Kidney epithelial cell (primary cell): Measurements from ENCODE around the gene SSBP2. TPM values are rescaled to one million over a fixed set of nuclear protein-coding genes. Genes with fewer than 3 reads are reported as not detected.
"Not testable (repeated sequence)": the region's sequence is repeated elsewhere in the genome, so short reads cannot be mapped to it uniquely, and the experiment has no call there.

Experiments
- DNase-seq: peaks from one replicate; pipeline ENCODE4 v3.0.0-alpha.2; 2010; ENCODE audit warnings: low read depth
- H3K27me3 ChIP-seq: 2 replicates; pipeline ENCODE4 v1.6.0; 2011; ENCODE audit warnings: low read length; ENCODE audit not compliant: control insufficient read depth, insufficient read depth
- H3K36me3 ChIP-seq: 2 replicates; pipeline ENCODE4 v1.5.1; 2011; ENCODE audit warnings: low read length; ENCODE audit not compliant: control insufficient read depth, insufficient read depth
- H3K4me3 ChIP-seq: 2 replicates; pipeline ENCODE4 v1.5.1; 2011; ENCODE audit warnings: low read depth, mild to moderate bottlenecking, control low read depth, low read length
- total RNA-seq: library from RNA; depleted of rRNA; stranded (reverse); fragments of >200 nt; gene quantifications from 2 replicates; pipeline ENCODE4 v1.2.3, GENCODE V29; 2015
- TF ChIP-seq, protein P1 (sequence below): IDR thresholded peaks from 2 replicates; pipeline ENCODE4 v1.5.1; 2011; ENCODE audit warnings: mild to moderate bottlenecking, moderate library complexity, low read length, control low read depth, inconsistent platforms; ENCODE audit not compliant: insufficient read depth, poor library complexity, severe bottlenecking

SSBP2 gene
- total RNA-seq, 1 donor from 2014 or later: 5.3 TPM

DNA sequence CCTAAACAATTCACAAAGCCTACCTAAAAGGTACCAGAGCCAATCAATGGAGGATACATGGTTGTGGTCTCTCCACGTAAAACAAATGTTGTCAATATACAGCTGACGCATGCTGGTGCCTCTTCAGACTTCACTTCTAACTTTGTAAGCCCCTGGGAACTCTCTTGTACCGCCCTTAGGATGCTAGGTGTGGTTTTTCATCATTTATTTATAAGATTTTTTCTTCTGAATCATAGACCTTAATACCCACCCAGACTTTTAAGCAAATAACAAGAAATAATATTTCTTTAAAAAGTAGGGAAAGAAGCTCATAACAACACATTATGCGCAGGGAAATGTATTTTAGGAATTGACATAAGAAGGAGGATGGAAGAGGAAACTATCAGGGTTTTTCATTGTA lies 33.0 kb downstream of the SSBP2 start:
- TF ChIP-seq, protein P1, sequence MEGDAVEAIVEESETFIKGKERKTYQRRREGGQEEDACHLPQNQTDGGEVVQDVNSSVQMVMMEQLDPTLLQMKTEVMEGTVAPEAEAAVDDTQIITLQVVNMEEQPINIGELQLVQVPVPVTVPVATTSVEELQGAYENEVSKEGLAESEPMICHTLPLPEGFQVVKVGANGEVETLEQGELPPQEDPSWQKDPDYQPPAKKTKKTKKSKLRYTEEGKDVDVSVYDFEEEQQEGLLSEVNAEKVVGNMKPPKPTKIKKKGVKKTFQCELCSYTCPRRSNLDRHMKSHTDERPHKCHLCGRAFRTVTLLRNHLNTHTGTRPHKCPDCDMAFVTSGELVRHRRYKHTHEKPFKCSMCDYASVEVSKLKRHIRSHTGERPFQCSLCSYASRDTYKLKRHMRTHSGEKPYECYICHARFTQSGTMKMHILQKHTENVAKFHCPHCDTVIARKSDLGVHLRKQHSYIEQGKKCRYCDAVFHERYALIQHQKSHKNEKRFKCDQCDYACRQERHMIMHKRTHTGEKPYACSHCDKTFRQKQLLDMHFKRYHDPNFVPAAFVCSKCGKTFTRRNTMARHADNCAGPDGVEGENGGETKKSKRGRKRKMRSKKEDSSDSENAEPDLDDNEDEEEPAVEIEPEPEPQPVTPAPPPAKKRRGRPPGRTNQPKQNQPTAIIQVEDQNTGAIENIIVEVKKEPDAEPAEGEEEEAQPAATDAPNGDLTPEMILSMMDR: no peak
- DNase-seq: no peak
- no peak overlapping the region for H3K4me3 ChIP-seq

DNA sequence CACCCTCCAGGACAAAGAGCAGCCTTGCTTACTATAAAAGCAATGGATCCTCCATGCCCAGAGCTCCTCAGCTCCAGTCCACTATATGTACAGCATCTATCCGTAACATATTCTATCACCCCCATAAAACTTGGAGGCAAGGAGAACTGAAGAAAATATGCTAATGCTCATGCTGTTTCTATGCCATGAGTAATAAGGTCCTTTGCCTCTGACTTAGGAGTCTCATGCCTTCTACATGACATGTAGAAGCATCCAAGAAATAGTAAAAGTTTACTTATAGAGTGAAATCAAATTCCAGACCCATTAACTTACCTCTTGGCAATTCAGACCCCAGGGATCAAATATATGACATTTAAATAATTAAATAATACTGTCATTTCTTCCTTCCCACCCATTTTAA lies 33.7 kb downstream of the SSBP2 start:
- Histone ChIP-seq H3K4me3 (no peak overlapping the region), H3K27me3 (no peaks in the 10 kb centered on the region), H3K36me3 (no peaks in the 10 kb centered on the region)
- DNase-seq: no peak
- TF ChIP-seq, protein P1: no peak

More for the DNA sequence above, 33.0 kb downstream of the SSBP2 start:
- Histone ChIP-seq H3K36me3 (no peaks in the 10 kb centered on the region), H3K27me3 (no peaks in the 10 kb centered on the region)

- DNase-seq, H3K36me3 ChIP-seq, H3K27me3 ChIP-seq, H3K4me3 ChIP-seq: not testable (repeated sequence)
These were observed 36.8 kb downstream of the SSBP2 start for GRCh38 chr5:81714076-81714475.

GRCh38 chr5:81708889-81709288 lies 42.0 kb downstream of the SSBP2 start:
- Histone ChIP-seq H3K36me3 (no peaks in the 10 kb centered on the region), H3K4me3 (no peak overlapping the region), H3K27me3 (no peaks in the 10 kb centered on the region)
- TF ChIP-seq, protein P1: no peak
- no peak for DNase-seq

DNA sequence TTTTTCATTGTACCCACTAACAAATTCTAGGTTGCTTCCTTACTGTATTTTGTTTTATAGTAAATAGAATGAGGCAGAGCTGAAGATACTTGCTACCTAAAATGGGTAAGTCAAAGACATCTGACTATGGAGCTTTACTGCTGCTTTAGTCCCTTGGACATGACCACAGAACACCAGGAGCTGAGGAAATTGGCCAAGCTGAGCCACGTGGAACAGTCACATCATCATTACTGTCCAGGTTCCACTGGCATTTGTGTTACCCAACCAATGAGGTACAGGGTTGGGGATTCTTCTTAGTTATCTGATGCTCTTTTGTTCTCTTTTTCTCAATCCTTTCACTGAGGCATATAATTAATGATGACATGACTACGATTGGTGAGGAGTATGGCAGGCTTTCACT lies 47.1 kb downstream of the SSBP2 start:
- no peak for DNase-seq
- TF ChIP-seq, protein P1: no peak
- H3K27me3 ChIP-seq: no peaks in the 10 kb centered on the region
- no peaks in the 10 kb centered on the region for H3K36me3 ChIP-seq
- H3K4me3 ChIP-seq: no peak overlapping the region

GRCh38 chr5:81700166-81700565 lies 50.7 kb downstream of the SSBP2 start:
- TF ChIP-seq, protein P1: no peak
- no peaks in the 10 kb centered on the region for H3K27me3 ChIP-seq
- DNase-seq: no peak

More at GRCh38 chr5:81700166-81700565, 50.7 kb downstream of the SSBP2 start:
- Histone ChIP-seq H3K4me3 (no peak overlapping the region), H3K36me3 (no peaks in the 10 kb centered on the region)
